Uterus (tissue), 4 donors: ENCODE results near the gene TTC7B. TPM values are rescaled to one million over a fixed set of nuclear protein-coding genes. Genes with fewer than 3 reads are reported as not detected.

Experiments used
- DNase-seq, 2 donors: peaks; one replicate each; pipeline ENCODE4 v3.0.0-alpha.2; 2019 to 2020
- H3K27ac ChIP-seq, 2 donors: fragments of 200-600 bp; sonication (generic); 1 replicate in 1 of 2; 2 replicates in 1 of 2; pipeline ENCODE4 v1.5.1; 2016 to 2018
- H3K27me3 ChIP-seq, 2 donors: fragments of 200-600 bp; sonication (generic); one replicate each; pipeline ENCODE4 v1.5.1; 2018 to 2019; ENCODE audit warnings: control low read depth in 1 of 2
- H3K36me3 ChIP-seq, 2 donors: fragments of 200-600 bp; sonication (generic); one replicate each; pipeline ENCODE4 v1.5.1; 2019; ENCODE audit warnings: control low read depth in 1 of 2
- H3K4me1 ChIP-seq, 2 donors: fragments of 200-600 bp; sonication (generic); one replicate each; pipeline ENCODE4 v1.5.1; 2018 to 2019; ENCODE audit warnings: control low read depth in 1 of 2
- H3K4me3 ChIP-seq, 2 donors: fragments of 200-600 bp; sonication (generic); 1 replicate in 1 of 2; 2 replicates in 1 of 2; pipeline ENCODE4 v1.5.1; 2018 to 2019; ENCODE audit warnings: mild to moderate bottlenecking in 1 of 2
- H3K9me3 ChIP-seq, 2 donors: fragments of 200-600 bp; sonication (generic); one replicate each; pipeline ENCODE4 v1.5.1; 2019; ENCODE audit warnings: control low read depth in 1 of 2
- CTCF ChIP-seq, 4 experiments: fragments of 200-600 bp in 2 of 4; fragments of 450-650 bp in 2 of 4; sonication (generic) in 2 of 4; IDR thresholded peaks; one replicate each; pipeline ENCODE4 v1.5.1; 2016 to 2019; ENCODE audit warnings: antibody characterized with exemption in 4 of 4, mild to moderate bottlenecking in 2 of 4, moderate library complexity in 1 of 4
- POLR2A ChIP-seq, 2 donors: fragments of 450-650 bp; IDR thresholded peaks; one replicate each; pipeline ENCODE4 v1.6.1; 2016; ENCODE audit warnings: antibody characterized with exemption in 2 of 2, mild to moderate bottlenecking in 1 of 2, moderate library complexity in 1 of 2
- intact Hi-C: fragments of 100-400 bp; cut with DNase I; formaldehyde crosslinking; loops from one replicate; pipeline ENCODE4 v1.15.1; 2023; ENCODE audit warnings: low total_unique reads
- total RNA-seq, 4 donors: library from RNA; depleted of rRNA in 3 of 4; stranded (reverse); fragments of >200 nt in 3 of 4; gene quantifications; one replicate each; pipeline versions ENCODE4 v1.1.0 to v1.2.4, GENCODE V29; 2014 to 2023
- donor health status: DM: yes; HTN: yes; CAD: no.

TTC7B gene
- total RNA-seq, 4 donors from 2014 or later, result 15.3 to 73.9 (median 28.0) TPM

DNA sequence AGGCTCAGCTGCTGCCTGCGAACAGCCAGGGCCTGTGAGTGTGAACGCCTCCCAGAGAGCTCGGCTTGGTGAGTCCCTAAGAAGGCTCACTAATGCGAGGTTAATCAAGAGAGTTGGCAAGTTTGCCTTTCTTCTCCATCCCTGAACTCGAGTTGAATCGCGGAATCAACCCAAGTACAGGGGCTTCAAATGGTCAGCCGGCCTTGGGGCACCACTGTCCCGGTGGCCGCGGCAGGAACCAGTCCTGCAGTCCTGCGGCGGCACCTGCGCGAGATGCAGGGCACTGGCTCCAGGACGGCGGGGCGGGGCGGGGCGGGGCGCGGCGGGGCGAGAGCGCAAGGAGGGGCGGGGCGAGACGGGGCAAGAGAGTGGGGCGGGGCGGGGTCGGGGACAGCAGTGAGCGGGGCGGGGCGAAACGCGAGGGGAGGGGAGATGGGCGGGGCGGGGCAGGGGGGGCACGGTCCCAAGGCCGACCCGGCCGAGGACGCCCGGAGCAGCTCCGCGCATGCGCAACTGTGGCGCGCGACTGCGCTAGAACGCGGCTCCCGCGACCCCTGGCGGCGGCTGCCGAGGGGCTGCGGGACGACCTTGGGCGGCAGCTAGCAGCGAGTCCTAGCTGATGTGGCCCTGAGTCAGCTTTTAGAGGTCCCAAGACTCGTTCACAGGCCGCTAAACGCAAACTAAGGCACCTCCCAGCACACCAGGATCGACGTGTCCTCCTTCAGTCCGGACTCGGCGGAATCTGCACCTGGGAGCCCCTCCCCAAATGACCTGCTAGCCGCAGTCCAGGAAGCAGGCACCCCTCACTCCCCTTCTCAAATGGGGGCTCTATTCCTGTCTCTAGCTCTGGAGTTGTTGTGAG lies 58.0 kb downstream of the TTC7B start:
- intact Hi-C loops, result loop anchor here (10.0 kb wide), 1 partner anchor 363 kb away; the partner anchor contains the start of gene CALM1
- TF ChIP-seq CTCF (IDR thresholded peaks at IDR 0.05), result peak; percentile 86 to 96 (median 94)
- peak; percentile 46 to 58 for TF ChIP-seq POLR2A (IDR thresholded peaks at IDR 0.05)
- H3K27me3 ChIP-seq, result no peaks in the 10 kb centered on the region
- peak overlapping the region; percentile 85 to 99 for H3K27ac ChIP-seq
- peaks cover 0 to 6% of the 10 kb centered on the region in 2 donors for H3K9me3 ChIP-seq
- no peaks in the 10 kb centered on the region for H3K4me1 ChIP-seq
- peak; percentile 88 to 95 for DNase-seq
- peak overlapping the region; percentile 43 to 56 for H3K4me3 ChIP-seq
- H3K36me3 ChIP-seq, result no peaks in the 10 kb centered on the region

GRCh38 chr14:90757452-90757851 lies 58.8 kb downstream of the TTC7B start:
- Histone ChIP-seq H3K4me3 (no peak overlapping the region), H3K9me3 (no peaks in the 10 kb centered on the region), H3K4me1 (no peaks in the 10 kb centered on the region), H3K27ac (peak overlapping the region; percentile 74 to 99), H3K36me3 (no peaks in the 10 kb centered on the region), H3K27me3 (no peaks in the 10 kb centered on the region)
- no peak for DNase-seq
- intact Hi-C loops, result loop anchor here (10.0 kb wide), 1 partner anchor 363 kb away; the partner anchor contains the start of gene CALM1
- TF ChIP-seq POLR2A (IDR thresholded peaks at IDR 0.05) (no peak), CTCF (IDR thresholded peaks at IDR 0.05) (no peak)

DNA sequence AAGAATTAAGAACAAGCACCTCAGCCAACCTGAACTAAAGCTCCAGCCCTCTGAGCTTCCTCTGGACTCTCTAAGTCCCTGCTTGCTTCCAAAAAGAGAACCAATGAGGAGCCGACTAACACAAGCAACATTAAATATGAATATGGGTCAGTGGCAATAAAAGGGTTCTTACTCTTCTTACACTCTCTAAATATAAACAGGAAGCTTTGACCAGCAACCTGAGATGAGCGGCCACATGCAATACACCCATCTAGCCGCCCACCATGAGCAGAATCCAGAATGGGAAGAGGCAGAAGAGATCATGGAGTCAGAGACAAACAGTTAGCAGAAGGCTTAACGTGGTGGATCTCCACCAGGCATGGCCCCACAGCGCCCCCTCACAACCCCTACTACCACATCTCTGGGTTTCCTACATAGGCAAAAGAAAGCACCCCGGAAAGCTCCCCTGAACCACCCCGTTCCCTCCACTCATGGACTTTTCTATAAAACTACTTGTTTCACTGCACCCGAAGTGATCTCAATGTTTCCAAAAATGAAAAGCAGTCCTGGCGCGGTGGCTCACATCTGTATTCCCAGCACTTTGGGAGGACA lies 59.4 kb downstream of the TTC7B start:
- no peak overlapping the region for H3K27ac ChIP-seq
- H3K9me3 ChIP-seq, result no peaks in the 10 kb centered on the region
- DNase-seq, result no peak
- TF ChIP-seq CTCF (IDR thresholded peaks at IDR 0.05) (no peak), POLR2A (IDR thresholded peaks at IDR 0.05) (no peak)
- no peaks in the 10 kb centered on the region for H3K27me3 ChIP-seq
- no peaks in the 10 kb centered on the region for H3K4me1 ChIP-seq
- no peaks in the 10 kb centered on the region for H3K36me3 ChIP-seq
- H3K4me3 ChIP-seq, result no peak overlapping the region
- intact Hi-C loops, result loop anchor here (10.0 kb wide), 1 partner anchor 362 kb away; the partner anchor contains the start of gene CALM1

DNA sequence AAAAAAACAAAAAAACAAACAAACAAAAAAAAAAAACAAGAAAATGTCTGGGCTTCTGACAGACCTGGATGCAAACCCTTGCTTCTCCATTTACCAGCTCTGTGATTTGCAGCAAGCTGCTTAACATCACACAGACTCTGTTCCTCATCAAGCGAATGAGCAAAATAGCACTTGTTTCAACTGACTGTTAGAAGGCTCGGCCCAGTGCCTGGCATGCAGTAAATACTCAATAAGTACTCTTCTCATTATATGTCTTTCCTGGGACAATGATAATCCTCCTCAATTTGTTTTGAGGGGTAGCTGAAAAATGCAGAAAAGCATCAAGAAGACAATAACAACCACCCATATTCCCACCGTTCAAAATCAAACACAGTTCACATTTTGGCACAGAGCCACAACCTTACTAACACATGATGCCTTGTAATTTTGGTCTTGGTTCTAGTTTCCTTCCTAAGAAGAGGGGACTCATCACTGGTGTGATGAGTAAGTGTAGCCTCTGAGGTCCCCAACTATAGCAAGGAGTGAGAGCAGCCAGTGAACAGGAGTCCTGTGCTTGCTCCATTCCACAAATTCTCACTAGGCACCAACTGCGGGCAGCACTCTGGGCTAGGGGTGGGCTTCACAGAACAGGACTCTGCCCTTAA lies 60.4 kb downstream of the TTC7B start:
- no peaks in the 10 kb centered on the region for H3K9me3 ChIP-seq
- no peak overlapping the region for H3K27ac ChIP-seq
- intact Hi-C loops, result loop anchor here (10.0 kb wide), 1 partner anchor 361 kb away; the partner anchor contains the start of gene CALM1
- TF ChIP-seq POLR2A (IDR thresholded peaks at IDR 0.05) (no peak), CTCF (IDR thresholded peaks at IDR 0.05) (no peak)
- H3K36me3 ChIP-seq, result no peaks in the 10 kb centered on the region
- H3K27me3 ChIP-seq, result no peaks in the 10 kb centered on the region
- no peak for DNase-seq
- no peak overlapping the region for H3K4me3 ChIP-seq
- no peaks in the 10 kb centered on the region for H3K4me1 ChIP-seq
